ENCODE measurements around the gene INHA. TPM values are rescaled to one million over a fixed set of nuclear protein-coding genes. Genes with fewer than 3 reads are reported as not detected.

The INHA gene
- total RNA-seq, 1 experiment from 2014 or later: 1.5 TPM

DNA sequence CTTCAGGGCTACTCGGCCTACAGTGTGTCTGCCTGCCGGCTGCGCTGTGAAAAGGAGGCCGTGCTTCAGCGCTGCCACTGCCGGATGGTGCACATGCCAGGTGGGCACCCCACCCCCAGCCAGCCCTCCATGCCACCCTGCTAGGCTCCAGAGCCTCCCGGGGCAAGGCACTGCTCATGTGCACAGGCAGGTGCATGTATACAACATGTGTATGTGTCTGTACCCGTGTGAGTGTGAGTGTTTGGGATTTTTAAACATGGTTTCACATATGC, 39.8 kb upstream of the INHA start:
- intact Hi-C loops (cut with micrococcal nuclease): no loop called here
- Histone ChIP-seq H3K4me3 (ENCODE audit: low read length) (no peak overlapping the region), H3K4me1 (ENCODE audit: insufficient read depth, low read length) (no peaks in the 10 kb centered on the region), H3K9ac (ENCODE audit: low read length) (no peak overlapping the region), H3F3A (ENCODE audit: low read length, unreplicated experiment) (no peaks in the 10 kb centered on the region), H2AFZ (ENCODE audit: low read length) (no peak overlapping the region), H3K9me2 (replicated peaks; ENCODE audit: low read length) (no peaks in the 10 kb centered on the region), H3K27ac (ENCODE audit: low read length) (no peak overlapping the region), H3K4me2 (ENCODE audit: low read length) (no peak overlapping the region), H4K20me1 (ENCODE audit: low read length) (no peaks in the 10 kb centered on the region), H3K27me3 (ENCODE audit: low read length) (peaks cover 10% of the 10 kb centered on the region), H3K36me3 (ENCODE audit: low read depth, low read length) (no peaks in the 10 kb centered on the region), H3K9me3 (ENCODE audit: low read length) (no peaks in the 10 kb centered on the region), H3K79me2 (ENCODE audit: low read length) (no peaks in the 10 kb centered on the region)
- ATAC-seq: no peak
- ChIA-PET CTCF (no interaction called here), POLR2A (ENCODE audit: unreplicated experiment) (no interaction called here)
- no TSS peak for BruUV-seq (replicated peaks)
- no peak for DNase-seq
- TF ChIP-seq, protein P1, sequence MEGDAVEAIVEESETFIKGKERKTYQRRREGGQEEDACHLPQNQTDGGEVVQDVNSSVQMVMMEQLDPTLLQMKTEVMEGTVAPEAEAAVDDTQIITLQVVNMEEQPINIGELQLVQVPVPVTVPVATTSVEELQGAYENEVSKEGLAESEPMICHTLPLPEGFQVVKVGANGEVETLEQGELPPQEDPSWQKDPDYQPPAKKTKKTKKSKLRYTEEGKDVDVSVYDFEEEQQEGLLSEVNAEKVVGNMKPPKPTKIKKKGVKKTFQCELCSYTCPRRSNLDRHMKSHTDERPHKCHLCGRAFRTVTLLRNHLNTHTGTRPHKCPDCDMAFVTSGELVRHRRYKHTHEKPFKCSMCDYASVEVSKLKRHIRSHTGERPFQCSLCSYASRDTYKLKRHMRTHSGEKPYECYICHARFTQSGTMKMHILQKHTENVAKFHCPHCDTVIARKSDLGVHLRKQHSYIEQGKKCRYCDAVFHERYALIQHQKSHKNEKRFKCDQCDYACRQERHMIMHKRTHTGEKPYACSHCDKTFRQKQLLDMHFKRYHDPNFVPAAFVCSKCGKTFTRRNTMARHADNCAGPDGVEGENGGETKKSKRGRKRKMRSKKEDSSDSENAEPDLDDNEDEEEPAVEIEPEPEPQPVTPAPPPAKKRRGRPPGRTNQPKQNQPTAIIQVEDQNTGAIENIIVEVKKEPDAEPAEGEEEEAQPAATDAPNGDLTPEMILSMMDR (conservative IDR thresholded peaks at IDR 0.05; ENCODE audit: low read depth, low read length): no peak
- TF ChIP-seq EZH2phosphoT487 (IDR thresholded peaks at IDR 0.05; ENCODE audit: borderline replicate concordance, low read length) (no peak), EZH2 (IDR thresholded peaks at IDR 0.05; ENCODE audit: low read length, unreplicated experiment) (no peak)

DNA sequence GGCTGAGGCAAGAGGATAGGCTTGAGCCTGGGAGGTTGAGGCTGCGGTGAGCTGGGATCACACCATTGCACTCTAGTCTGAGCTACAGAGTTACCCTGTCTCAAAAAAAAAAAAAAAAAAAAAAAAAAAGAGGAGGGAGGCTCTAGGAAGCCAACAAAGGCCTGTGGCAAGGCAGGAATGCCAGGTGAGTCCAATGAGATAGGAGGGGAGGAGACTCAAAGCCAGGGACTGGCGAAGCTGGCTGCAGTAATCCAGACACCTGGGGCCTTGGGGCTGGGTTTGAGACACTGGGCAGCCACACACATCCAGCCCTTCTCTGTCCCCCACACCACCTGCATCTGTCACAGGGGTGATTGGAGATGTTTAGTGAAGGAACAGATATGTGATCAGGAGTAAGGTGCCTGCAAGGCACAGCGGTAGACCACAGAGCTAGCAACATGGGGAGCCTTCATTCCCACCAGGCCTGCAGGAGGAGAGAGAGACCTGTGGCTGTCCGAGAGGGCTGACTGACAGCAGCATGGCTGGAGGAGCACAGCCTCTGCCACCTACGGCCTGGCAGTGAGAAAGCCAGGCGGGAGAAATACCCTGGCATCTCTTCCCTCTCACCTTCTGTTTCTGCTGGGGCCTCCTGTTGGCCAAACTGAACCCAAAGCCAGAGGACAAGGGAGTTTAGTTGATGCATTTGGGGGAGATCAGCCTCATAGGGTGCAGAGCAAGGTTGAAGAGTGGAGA, 38.0 kb upstream of the INHA start:
- no peaks in the 10 kb centered on the region for H3K4me1 ChIP-seq (ENCODE audit: insufficient read depth, low read length)
- peaks cover 1% of the 10 kb centered on the region for H3K27me3 ChIP-seq (ENCODE audit: low read length)
- H3K79me2 ChIP-seq (ENCODE audit: low read length): no peaks in the 10 kb centered on the region
- ATAC-seq (no peak), DNase-seq (no peak)
- no peaks in the 10 kb centered on the region for H4K20me1 ChIP-seq (ENCODE audit: low read length)
- no peak for TF ChIP-seq EZH2phosphoT487 (IDR thresholded peaks at IDR 0.05; ENCODE audit: borderline replicate concordance, low read length)
- TF ChIP-seq EZH2 (IDR thresholded peaks at IDR 0.05; ENCODE audit: low read length, unreplicated experiment): no peak
- TF ChIP-seq, protein P1 (conservative IDR thresholded peaks at IDR 0.05; ENCODE audit: low read depth, low read length): no peak
- no peak overlapping the region for H3K4me3 ChIP-seq (ENCODE audit: low read length)
- ChIA-PET POLR2A (ENCODE audit: unreplicated experiment) (no interaction called here), CTCF (no interaction called here)
- intact Hi-C loops (cut with micrococcal nuclease): no loop called here
- H3K9me3 ChIP-seq (ENCODE audit: low read length): no peaks in the 10 kb centered on the region
- H3F3A ChIP-seq (ENCODE audit: low read length, unreplicated experiment): no peaks in the 10 kb centered on the region
- no peak overlapping the region for H3K9ac ChIP-seq (ENCODE audit: low read length)
- H3K27ac ChIP-seq (ENCODE audit: low read length): no peak overlapping the region
- H2AFZ ChIP-seq (ENCODE audit: low read length): no peak overlapping the region
- H3K9me2 ChIP-seq (replicated peaks; ENCODE audit: low read length): no peaks in the 10 kb centered on the region
- H3K36me3 ChIP-seq (ENCODE audit: low read depth, low read length): peaks cover 1% of the 10 kb centered on the region; the same call in 1 of the 2 replicates
- no TSS peak for BruUV-seq (replicated peaks)
- H3K4me2 ChIP-seq (ENCODE audit: low read length): no peak overlapping the region

GRCh38 chr2:219536425-219536824, 35.7 kb upstream of the INHA start:
- ChIA-PET CTCF (no interaction called here), POLR2A (ENCODE audit: unreplicated experiment) (no interaction called here)
- no peaks in the 10 kb centered on the region for H3K4me1 ChIP-seq (ENCODE audit: insufficient read depth, low read length)
- no peak for TF ChIP-seq EZH2 (IDR thresholded peaks at IDR 0.05; ENCODE audit: low read length, unreplicated experiment)
- TF ChIP-seq, protein P1 (conservative IDR thresholded peaks at IDR 0.05; ENCODE audit: low read depth, low read length): no peak
- TF ChIP-seq EZH2phosphoT487 (IDR thresholded peaks at IDR 0.05; ENCODE audit: borderline replicate concordance, low read length): no peak
- H3K4me2 ChIP-seq (ENCODE audit: low read length): no peak overlapping the region
- no peaks in the 10 kb centered on the region for H3F3A ChIP-seq (ENCODE audit: low read length, unreplicated experiment)
- H3K9me2 ChIP-seq (replicated peaks; ENCODE audit: low read length): no peaks in the 10 kb centered on the region
- H3K4me3 ChIP-seq (ENCODE audit: low read length): no peak overlapping the region
- H3K27ac ChIP-seq (ENCODE audit: low read length): no peak overlapping the region
- no peak for DNase-seq
- H3K9ac ChIP-seq (ENCODE audit: low read length): no peak overlapping the region
- no peak for ATAC-seq
- H3K79me2 ChIP-seq (ENCODE audit: low read length): no peaks in the 10 kb centered on the region
- no peaks in the 10 kb centered on the region for H4K20me1 ChIP-seq (ENCODE audit: low read length)
- BruUV-seq (replicated peaks): no TSS peak
- no peaks in the 10 kb centered on the region for H3K27me3 ChIP-seq (ENCODE audit: low read length)
- no peaks in the 10 kb centered on the region for H3K9me3 ChIP-seq (ENCODE audit: low read length)
- H2AFZ ChIP-seq (ENCODE audit: low read length): no peak overlapping the region
- H3K36me3 ChIP-seq (ENCODE audit: low read depth, low read length): peaks cover 13% of the 10 kb centered on the region; the same call in 1 of the 2 replicates
- intact Hi-C loops (cut with micrococcal nuclease): no loop called here
